Thyroid gland (tissue), 4 donors: ENCODE measurements around the gene SSPN.

Experiments used
- CTCF ChIP-seq, 6 experiments: fragments of 200-600 bp in 3 of 6; fragments of 450-650 bp in 3 of 6; sonication (generic) in 3 of 6; IDR thresholded peaks; one replicate each; pipeline ENCODE4 v1.5.1; 2016 to 2019; ENCODE audit warnings: antibody characterized with exemption in 6 of 6, mild to moderate bottlenecking in 2 of 6, inconsistent platforms in 1 of 6, moderate library complexity in 1 of 6
- POLR2A ChIP-seq, 2 donors: fragments of 450-650 bp; IDR thresholded peaks; one replicate each; pipeline ENCODE4 v1.6.1; 2017; ENCODE audit warnings: antibody characterized with exemption in 2 of 2, mild to moderate bottlenecking in 2 of 2, moderate library complexity in 1 of 2

GRCh38 chr12:26204612-26205289 is 9.4 kb downstream of the SSPN start:
- TF ChIP-seq CTCF (IDR thresholded peaks at IDR 0.05) (no peak), POLR2A (IDR thresholded peaks at IDR 0.05) (no peak)
